Calu3 (cell line): ENCODE measurements around the gene MPI. TPM values are rescaled to one million over a fixed set of nuclear protein-coding genes. Genes with fewer than 3 reads are reported as not detected.

Experiments used
- BruUV-seq: library from RNA; stranded (reverse); fragments of 400-500 nt; replicated peaks from 2 replicates; lab custom pipeline; 2021; lab: Mats Ljungman, UMichigan
- CTCF ChIA-PET: fragments of 300-600 bp; sonication (Branson Sonifier 250); formaldehyde crosslinking; loops from one replicate; lab custom pipeline; 2022; ENCODE audit warnings: antibody characterized with exemption; lab: Charles Lee
- DNase-seq: peaks from one replicate; pipeline ENCODE4 v3.0.0; 2022
- H3K27ac Mint-ChIP-seq: one replicate; pipeline ENCODE4 v1.8.0; 2022; ENCODE audit warnings: mixed read lengths; ENCODE audit not compliant: unreplicated experiment
- H3K27me3 Mint-ChIP-seq: one replicate; pipeline ENCODE4 v1.8.0; 2022; ENCODE audit warnings: mixed read lengths; ENCODE audit not compliant: unreplicated experiment
- H3K36me3 Mint-ChIP-seq: one replicate; pipeline ENCODE4 v1.8.0; 2022; ENCODE audit warnings: mild to moderate bottlenecking, moderate library complexity, mixed read lengths; ENCODE audit not compliant: insufficient read depth, unreplicated experiment
- H3K4me1 Mint-ChIP-seq: one replicate; pipeline ENCODE4 v1.8.0; 2022; ENCODE audit warnings: mild to moderate bottlenecking, low read depth, mixed read lengths; ENCODE audit not compliant: unreplicated experiment
- H3K4me3 Mint-ChIP-seq: one replicate; pipeline ENCODE4 v1.8.0; 2022; ENCODE audit warnings: mild to moderate bottlenecking, low read depth, moderate library complexity, mixed read lengths; ENCODE audit not compliant: unreplicated experiment
- H3K9me3 Mint-ChIP-seq: one replicate; pipeline ENCODE4 v1.8.0; 2022; ENCODE audit warnings: low read depth, mixed read lengths; ENCODE audit not compliant: unreplicated experiment
- intact Hi-C: fragments of 100-400 bp; cut with micrococcal nuclease; formaldehyde crosslinking; loops from one replicate; pipeline ENCODE4 v1.10.0; 2022; ENCODE audit not compliant: unreplicated experiment
- total RNA-seq: library from RNA; stranded (reverse); gene quantifications from 2 replicates; pipeline ENCODE4 v1.2.3, GENCODE V29; 2022
- TF ChIP-seq, protein P1 (sequence below): fragments of 200-600 bp; IDR thresholded peaks from one replicate; pipeline ENCODE4 v1.8.0; 2022; ENCODE audit warnings: antibody characterized with exemption; ENCODE audit not compliant: unreplicated experiment

The MPI gene
- total RNA-seq, 1 experiment from 2014 or later: 63.3 TPM

DNA sequence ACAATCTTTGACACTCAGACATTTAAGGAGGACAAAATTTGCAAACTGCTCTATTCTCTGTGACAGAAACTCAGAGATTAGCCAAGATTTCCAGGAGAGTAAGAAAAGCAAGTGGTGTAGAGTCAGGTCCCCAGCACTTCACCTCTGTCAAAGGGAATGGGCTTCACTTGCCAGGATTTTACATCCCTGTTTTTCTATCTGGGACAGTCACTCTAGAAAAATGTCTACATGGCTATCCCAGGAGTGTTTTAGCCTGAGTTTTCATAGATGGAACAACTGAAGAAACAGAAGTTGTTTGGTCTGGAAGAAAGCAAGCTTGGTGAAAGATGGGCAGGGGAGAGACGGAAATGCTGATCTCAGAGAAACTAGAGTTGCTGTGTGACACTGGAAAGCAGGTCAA lies 13.8 kb downstream of the MPI start:
- CTCF ChIA-PET: interaction anchor here (0.6 kb wide), 1 partner anchor 35 kb away, joined by 4 read pairs; no protein-coding TSS in a partner anchor
- Mint-ChIP-seq H3K4me1 (peaks cover 13% of the 10 kb centered on the region), H3K27me3 (no peaks in the 10 kb centered on the region), H3K4me3 (no peak overlapping the region), H3K36me3 (peaks cover 50% of the 10 kb centered on the region), H3K27ac (no peak overlapping the region), H3K9me3 (no peaks in the 10 kb centered on the region)
- intact Hi-C loops: no loop called here
- DNase-seq: no peak
- TF ChIP-seq, protein P1, sequence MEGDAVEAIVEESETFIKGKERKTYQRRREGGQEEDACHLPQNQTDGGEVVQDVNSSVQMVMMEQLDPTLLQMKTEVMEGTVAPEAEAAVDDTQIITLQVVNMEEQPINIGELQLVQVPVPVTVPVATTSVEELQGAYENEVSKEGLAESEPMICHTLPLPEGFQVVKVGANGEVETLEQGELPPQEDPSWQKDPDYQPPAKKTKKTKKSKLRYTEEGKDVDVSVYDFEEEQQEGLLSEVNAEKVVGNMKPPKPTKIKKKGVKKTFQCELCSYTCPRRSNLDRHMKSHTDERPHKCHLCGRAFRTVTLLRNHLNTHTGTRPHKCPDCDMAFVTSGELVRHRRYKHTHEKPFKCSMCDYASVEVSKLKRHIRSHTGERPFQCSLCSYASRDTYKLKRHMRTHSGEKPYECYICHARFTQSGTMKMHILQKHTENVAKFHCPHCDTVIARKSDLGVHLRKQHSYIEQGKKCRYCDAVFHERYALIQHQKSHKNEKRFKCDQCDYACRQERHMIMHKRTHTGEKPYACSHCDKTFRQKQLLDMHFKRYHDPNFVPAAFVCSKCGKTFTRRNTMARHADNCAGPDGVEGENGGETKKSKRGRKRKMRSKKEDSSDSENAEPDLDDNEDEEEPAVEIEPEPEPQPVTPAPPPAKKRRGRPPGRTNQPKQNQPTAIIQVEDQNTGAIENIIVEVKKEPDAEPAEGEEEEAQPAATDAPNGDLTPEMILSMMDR: no peak
- BruUV-seq: no TSS peak

DNA sequence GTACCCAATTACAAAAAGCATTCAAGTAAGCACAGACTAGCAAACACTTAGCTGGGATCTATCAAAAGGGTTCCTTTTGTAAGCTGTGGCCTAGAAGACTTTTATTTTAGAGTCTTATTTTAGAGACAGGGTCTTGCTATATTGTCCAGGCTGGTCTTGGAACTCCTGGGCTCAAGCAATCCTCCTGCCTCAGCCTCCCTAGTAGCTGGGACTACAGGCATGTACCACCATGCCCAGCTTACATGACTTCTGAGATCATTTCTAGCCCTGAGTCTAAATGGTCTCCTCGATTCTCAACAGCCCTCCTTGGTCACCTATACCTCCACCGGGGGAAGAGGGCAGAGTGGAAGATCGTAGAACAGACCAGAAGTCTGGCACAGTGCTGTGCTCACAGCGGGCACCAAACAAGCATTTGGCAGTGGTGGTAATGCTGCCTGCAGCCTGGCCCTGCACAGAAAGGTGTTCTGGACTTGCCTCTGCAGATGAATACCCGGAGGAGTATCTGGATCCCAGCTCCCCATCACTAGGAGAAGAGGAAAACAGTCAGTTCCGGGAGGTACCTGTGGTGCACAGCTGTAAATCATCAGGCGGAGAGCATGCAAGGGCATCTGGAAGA lies 14.5 kb downstream of the MPI start:
- Mint-ChIP-seq H3K27me3 (no peaks in the 10 kb centered on the region), H3K4me1 (peaks cover 13% of the 10 kb centered on the region), H3K36me3 (peaks cover 50% of the 10 kb centered on the region), H3K27ac (no peak overlapping the region), H3K9me3 (no peaks in the 10 kb centered on the region), H3K4me3 (no peak overlapping the region)
- CTCF ChIA-PET: interaction anchor here (0.6 kb wide), 1 partner anchor 35 kb away, joined by 4 read pairs; no protein-coding TSS in a partner anchor
- intact Hi-C loops: no loop called here
- no peak for DNase-seq
- TF ChIP-seq, protein P1: no peak
- no TSS peak for BruUV-seq

DNA sequence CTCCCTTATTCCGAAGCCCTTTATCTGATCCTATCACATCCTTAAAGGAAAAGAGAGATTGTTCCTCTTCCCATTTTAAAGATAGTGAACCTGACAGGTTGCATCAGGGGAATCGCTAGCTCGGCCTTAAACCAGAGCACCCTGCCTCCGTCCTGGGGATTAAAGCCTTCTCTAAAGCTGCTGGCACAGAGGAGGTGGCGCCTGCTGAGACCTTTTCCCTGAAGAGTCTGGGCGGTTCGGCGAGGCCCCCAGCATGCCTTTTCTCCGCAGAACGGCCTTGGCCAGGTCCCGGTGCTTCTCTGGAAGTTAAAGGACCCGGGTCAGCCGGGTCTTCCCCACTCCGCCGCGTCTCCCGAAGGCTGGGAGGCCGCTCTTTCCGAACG lies 16.2 kb downstream of the MPI start:
- TF ChIP-seq, protein P1: no peak
- no peaks in the 10 kb centered on the region for H3K27me3 Mint-ChIP-seq
- CTCF ChIA-PET: interaction anchor here (0.7 to 1.9 kb wide), 10 partner anchors 16 to 402 kb away, joined by 3 to 5 read pairs (median 4); partner anchors contain the start of genes MPI and RPP25
- H3K4me3 Mint-ChIP-seq: peak overlapping the region; percentile 83
- no TSS peak for BruUV-seq
- peaks cover 13% of the 10 kb centered on the region for H3K4me1 Mint-ChIP-seq
- no peaks in the 10 kb centered on the region for H3K9me3 Mint-ChIP-seq
- intact Hi-C loops: no loop called here
- peaks cover 38% of the 10 kb centered on the region for H3K36me3 Mint-ChIP-seq
- peak overlapping the region; percentile 58 for H3K27ac Mint-ChIP-seq
- no peak for DNase-seq

DNA sequence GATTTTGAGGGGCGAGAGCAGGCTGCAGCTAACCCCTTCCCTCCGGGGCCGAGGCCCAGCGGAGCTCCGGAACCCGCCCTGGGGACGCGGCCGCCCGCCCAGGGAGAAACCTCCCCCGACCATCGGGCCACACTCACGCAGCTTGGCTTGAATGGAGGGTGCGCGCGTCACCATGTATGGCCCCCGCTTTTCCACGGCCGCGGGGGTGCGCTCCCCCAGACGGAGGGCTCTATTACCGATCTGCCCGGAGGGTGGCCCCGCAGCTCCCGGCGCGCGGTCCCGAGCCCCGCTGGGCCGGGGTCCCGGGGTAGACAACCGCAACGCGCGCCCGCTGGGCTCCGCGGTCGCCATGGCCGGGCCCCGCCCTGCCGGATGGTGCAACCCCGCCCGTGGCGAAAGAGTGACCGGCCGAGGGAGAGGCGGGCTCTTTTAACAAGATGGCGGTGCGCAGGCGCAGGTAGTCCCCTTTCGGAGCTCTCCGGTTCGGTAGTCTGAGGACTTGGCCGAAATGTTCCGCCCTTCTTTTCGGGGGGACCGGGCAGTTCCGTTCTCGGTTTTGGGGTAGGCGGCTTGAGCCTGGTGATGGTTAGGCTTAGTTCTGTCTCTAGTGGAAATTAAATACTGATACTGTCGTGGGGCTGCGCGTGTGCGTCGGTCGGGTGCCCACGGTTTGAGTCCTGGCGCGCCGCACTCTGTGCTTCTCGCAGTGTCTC lies 16.8 kb downstream of the MPI start, which contains the start of gene FAM219B:
TSS of gene FAM219B (minus strand) at position 402 of the 713 bp plus-strand sequence. CDS start at position 351, 51 bp downstream.
- peaks cover 13% of the 10 kb centered on the region for H3K4me1 Mint-ChIP-seq
- no TSS peak for BruUV-seq
- peak within 1 kb of the TSS; percentile 83 for H3K4me3 Mint-ChIP-seq
- peak within 1 kb of the TSS; percentile 58 for H3K27ac Mint-ChIP-seq
- intact Hi-C loops: no loop called here
- H3K36me3 Mint-ChIP-seq: peaks cover 37% of the 10 kb centered on the region
- DNase-seq: peak; percentile 95
- CTCF ChIA-PET: interaction anchor here (0.7 to 1.9 kb wide), 10 partner anchors 17 to 401 kb away, joined by 3 to 5 read pairs (median 4); partner anchors contain the start of genes MPI and RPP25
- TF ChIP-seq, protein P1: no peak
- no peaks in the 10 kb centered on the region for H3K27me3 Mint-ChIP-seq
- H3K9me3 Mint-ChIP-seq: no peaks in the 10 kb centered on the region
